T-helper 2 cell treated with Interferon-gamma antibody and Interleukin-4, amounts not matched to agents 5 μg/mL and 100 μg/mL, for 36 hours (primary cell): ENCODE results near the gene ANXA9.

Source experiments
- DNase-seq: peaks from one replicate; pipeline ENCODE4 v3.0.0; 2021; ENCODE audit warnings: low spot score
- H3K27ac Mint-ChIP-seq: one replicate; pipeline ENCODE4 v1.8.0; 2021; ENCODE audit warnings: mild to moderate bottlenecking, mixed read lengths
- H3K27me3 Mint-ChIP-seq: one replicate; pipeline ENCODE4 v1.8.0; 2021; ENCODE audit warnings: low read depth, mixed read lengths
- H3K36me3 Mint-ChIP-seq: one replicate; pipeline ENCODE4 v1.8.0; 2021; ENCODE audit warnings: low read depth, mixed read lengths
- H3K4me1 Mint-ChIP-seq: one replicate; pipeline ENCODE4 v1.8.0; 2021; ENCODE audit warnings: low read depth, mixed read lengths
- H3K4me3 Mint-ChIP-seq: one replicate; pipeline ENCODE4 v1.8.0; 2022; ENCODE audit warnings: mild to moderate bottlenecking, moderate library complexity, mixed read lengths
- H3K9me3 Mint-ChIP-seq: one replicate; pipeline ENCODE4 v1.8.0; 2021; ENCODE audit warnings: mixed read lengths

ANXA9 gene

GRCh38 chr1:150981805-150982712 is at the start of gene ANXA9:
TSS of gene ANXA9 (plus strand) at chr1:150982292. CDS start at chr1:150983106, 814 bp downstream.
- Mint-ChIP-seq H3K27me3 (no peaks in the 10 kb centered on the region), H3K27ac (no peak within 1 kb of the TSS), H3K4me3 (no peak within 1 kb of the TSS), H3K36me3 (no peaks in the 10 kb centered on the region), H3K4me1 (peaks cover 12% of the 10 kb centered on the region), H3K9me3 (no peaks in the 10 kb centered on the region)
- DNase-seq = no peak

GRCh38 chr1:150944856-150945255 is 37.2 kb upstream of the ANXA9 start:
- no peaks in the 10 kb centered on the region for H3K9me3 Mint-ChIP-seq
- H3K27ac Mint-ChIP-seq = no peak overlapping the region
- peaks cover 61% of the 10 kb centered on the region for H3K36me3 Mint-ChIP-seq
- H3K27me3 Mint-ChIP-seq = no peaks in the 10 kb centered on the region
- no peak for DNase-seq
- H3K4me1 Mint-ChIP-seq = no peaks in the 10 kb centered on the region
- no peak overlapping the region for H3K4me3 Mint-ChIP-seq

- H3K4me1 Mint-ChIP-seq = no peaks in the 10 kb centered on the region
- no peaks in the 10 kb centered on the region for H3K27me3 Mint-ChIP-seq
- H3K4me3 Mint-ChIP-seq = no peak overlapping the region
- no peak overlapping the region for H3K27ac Mint-ChIP-seq
- H3K9me3 Mint-ChIP-seq = no peaks in the 10 kb centered on the region
- DNase-seq = no peak
- peaks cover 54% of the 10 kb centered on the region for H3K36me3 Mint-ChIP-seq
These were observed 27.4 kb upstream of the ANXA9 start for GRCh38 chr1:150954708-150955107.

- Mint-ChIP-seq H3K9me3 (no peaks in the 10 kb centered on the region), H3K4me1 (no peaks in the 10 kb centered on the region), H3K36me3 (peaks cover 57% of the 10 kb centered on the region), H3K4me3 (no peak overlapping the region), H3K27ac (no peak overlapping the region), H3K27me3 (no peaks in the 10 kb centered on the region)
- DNase-seq = no peak
These were observed 26.8 kb upstream of the ANXA9 start for GRCh38 chr1:150955280-150955679.

GRCh38 chr1:150957666-150958065 is 24.4 kb upstream of the ANXA9 start:
- no peaks in the 10 kb centered on the region for H3K9me3 Mint-ChIP-seq
- H3K27ac Mint-ChIP-seq = no peak overlapping the region
- no peaks in the 10 kb centered on the region for H3K27me3 Mint-ChIP-seq
- H3K4me1 Mint-ChIP-seq = no peaks in the 10 kb centered on the region
- H3K36me3 Mint-ChIP-seq = peaks cover 57% of the 10 kb centered on the region
- no peak overlapping the region for H3K4me3 Mint-ChIP-seq
- DNase-seq = no peak

- no peak for DNase-seq
- Mint-ChIP-seq H3K4me1 (no peaks in the 10 kb centered on the region), H3K4me3 (no peak overlapping the region), H3K9me3 (no peaks in the 10 kb centered on the region), H3K36me3 (peaks cover 57% of the 10 kb centered on the region), H3K27ac (no peak overlapping the region), H3K27me3 (no peaks in the 10 kb centered on the region)
These were observed 21.4 kb upstream of the ANXA9 start for GRCh38 chr1:150960646-150961045.

GRCh38 chr1:150961756-150962155 is 20.3 kb upstream of the ANXA9 start:
- H3K36me3 Mint-ChIP-seq = peaks cover 68% of the 10 kb centered on the region
- DNase-seq = no peak
- no peak overlapping the region for H3K4me3 Mint-ChIP-seq
- H3K27ac Mint-ChIP-seq = no peak overlapping the region
- H3K9me3 Mint-ChIP-seq = no peaks in the 10 kb centered on the region
- no peaks in the 10 kb centered on the region for H3K27me3 Mint-ChIP-seq
- H3K4me1 Mint-ChIP-seq = no peaks in the 10 kb centered on the region

- Mint-ChIP-seq H3K4me1 (no peaks in the 10 kb centered on the region), H3K4me3 (no peak overlapping the region), H3K27me3 (no peaks in the 10 kb centered on the region), H3K36me3 (peaks cover 75% of the 10 kb centered on the region), H3K9me3 (no peaks in the 10 kb centered on the region), H3K27ac (no peak overlapping the region)
- no peak for DNase-seq
These were observed 18.6 kb upstream of the ANXA9 start for GRCh38 chr1:150963321-150964163.

GRCh38 chr1:150964164-150964489 is 18.0 kb upstream of the ANXA9 start:
- Mint-ChIP-seq H3K27me3 (no peaks in the 10 kb centered on the region), H3K4me3 (no peak overlapping the region), H3K9me3 (no peaks in the 10 kb centered on the region), H3K27ac (no peak overlapping the region), H3K4me1 (peaks cover 3% of the 10 kb centered on the region), H3K36me3 (peaks cover 79% of the 10 kb centered on the region)
- DNase-seq = no peak

GRCh38 chr1:150965605-150966004 is 16.5 kb upstream of the ANXA9 start:
- H3K9me3 Mint-ChIP-seq = no peaks in the 10 kb centered on the region
- H3K27ac Mint-ChIP-seq = no peak overlapping the region
- no peak for DNase-seq
- no peaks in the 10 kb centered on the region for H3K27me3 Mint-ChIP-seq
- H3K36me3 Mint-ChIP-seq = peaks cover 67% of the 10 kb centered on the region
- H3K4me1 Mint-ChIP-seq = peaks cover 8% of the 10 kb centered on the region
- H3K4me3 Mint-ChIP-seq = no peak overlapping the region

GRCh38 chr1:150966011-150966410 is 16.1 kb upstream of the ANXA9 start:
- Mint-ChIP-seq H3K27me3 (no peaks in the 10 kb centered on the region), H3K9me3 (no peaks in the 10 kb centered on the region), H3K36me3 (peaks cover 67% of the 10 kb centered on the region), H3K27ac (no peak overlapping the region), H3K4me3 (no peak overlapping the region), H3K4me1 (peaks cover 11% of the 10 kb centered on the region)
- DNase-seq = no peak

- H3K4me1 Mint-ChIP-seq = peaks cover 28% of the 10 kb centered on the region
- H3K27ac Mint-ChIP-seq = no peak overlapping the region
- H3K36me3 Mint-ChIP-seq = peaks cover 58% of the 10 kb centered on the region
- no peaks in the 10 kb centered on the region for H3K27me3 Mint-ChIP-seq
- DNase-seq = no peak
- H3K4me3 Mint-ChIP-seq = no peak overlapping the region
- H3K9me3 Mint-ChIP-seq = no peaks in the 10 kb centered on the region
These were observed 14.2 kb upstream of the ANXA9 start for GRCh38 chr1:150967936-150968335.

- no peaks in the 10 kb centered on the region for H3K9me3 Mint-ChIP-seq
- H3K27ac Mint-ChIP-seq = no peak overlapping the region
- no peak overlapping the region for H3K4me3 Mint-ChIP-seq
- peaks cover 56% of the 10 kb centered on the region for H3K36me3 Mint-ChIP-seq
- H3K4me1 Mint-ChIP-seq = peaks cover 34% of the 10 kb centered on the region
- DNase-seq = no peak
- H3K27me3 Mint-ChIP-seq = no peaks in the 10 kb centered on the region
These were observed 13.6 kb upstream of the ANXA9 start for GRCh38 chr1:150968491-150968890.

- no peaks in the 10 kb centered on the region for H3K9me3 Mint-ChIP-seq
- H3K27me3 Mint-ChIP-seq = no peaks in the 10 kb centered on the region
- peaks cover 51% of the 10 kb centered on the region for H3K36me3 Mint-ChIP-seq
- DNase-seq = no peak
- no peak overlapping the region for H3K27ac Mint-ChIP-seq
- no peak overlapping the region for H3K4me3 Mint-ChIP-seq
- peaks cover 36% of the 10 kb centered on the region for H3K4me1 Mint-ChIP-seq
These were observed 12.5 kb upstream of the ANXA9 start for GRCh38 chr1:150969626-150970025.
